Natural killer cell (primary cell): ENCODE data around the gene CYP2C19. TPM values are rescaled to one million over a fixed set of nuclear protein-coding genes. Genes with fewer than 3 reads are reported as not detected.
"Not testable (repeated sequence)": the region's sequence is repeated elsewhere in the genome, so short reads cannot be mapped to it uniquely, and the experiment has no call there.

Source experiments
- ATAC-seq, 3 donors: fragments of 150-1000 bp in 2 of 3; fragments of 200-7000 bp in 1 of 3; cut with Tn5 transposase; 1 replicate in 1 of 3; 2 replicates in 2 of 3; pipeline ENCODE4 v1.10.0; 2021; ENCODE audit warnings: mild to moderate bottlenecking in 2 of 3, moderate library complexity in 2 of 3
- DNase-seq, 2 donors: peaks; one replicate each; pipeline versions ENCODE4 v3.0.0 to v3.0.0-alpha.2; 2013 to 2021; ENCODE audit warnings: mixed read lengths in 1 of 2
- H3K27ac ChIP-seq: one replicate; pipeline ENCODE4 v1.5.1; 2013; ENCODE audit warnings: mild to moderate bottlenecking, low read length
- H3K27me3 ChIP-seq: one replicate; pipeline ENCODE4 v1.6.1; 2013; ENCODE audit warnings: low read length; ENCODE audit not compliant: control insufficient read depth, insufficient read depth
- H3K36me3 ChIP-seq: one replicate; pipeline ENCODE4 v1.6.1; 2013; ENCODE audit warnings: low read length; ENCODE audit not compliant: control insufficient read depth, insufficient read depth
- H3K4me1 ChIP-seq: one replicate; pipeline ENCODE4 v1.6.1; 2013; ENCODE audit warnings: low read length; ENCODE audit not compliant: control insufficient read depth, insufficient read depth
- H3K4me3 ChIP-seq: one replicate; pipeline ENCODE4 v1.5.1; 2013; ENCODE audit warnings: low read length
- H3K9me3 ChIP-seq: one replicate; pipeline ENCODE4 v1.6.1; 2013; ENCODE audit warnings: low read length; ENCODE audit not compliant: control insufficient read depth, insufficient read depth
- H3K27ac Mint-ChIP-seq, 2 donors: one replicate each; pipeline ENCODE4 v1.8.0; 2022; ENCODE audit warnings: mild to moderate bottlenecking in 2 of 2, mixed read lengths in 2 of 2, moderate library complexity in 1 of 2
- H3K27me3 Mint-ChIP-seq, 2 donors: one replicate each; pipeline ENCODE4 v1.8.0; 2022; ENCODE audit warnings: low read depth in 2 of 2, mixed read lengths in 2 of 2
- H3K36me3 Mint-ChIP-seq: one replicate; pipeline ENCODE4 v1.8.0; 2022; ENCODE audit warnings: mixed read lengths
- H3K4me1 Mint-ChIP-seq, 2 donors: one replicate each; pipeline ENCODE4 v1.8.0; 2022; ENCODE audit warnings: mixed read lengths in 2 of 2
- H3K4me3 Mint-ChIP-seq: one replicate; pipeline ENCODE4 v1.8.0; 2022; ENCODE audit warnings: mild to moderate bottlenecking, moderate library complexity, mixed read lengths
- H3K9me3 Mint-ChIP-seq, 2 donors: one replicate each; pipeline ENCODE4 v1.8.0; 2022; ENCODE audit warnings: mixed read lengths in 2 of 2
- CTCF ChIP-seq: fragments of 200-600 bp; IDR thresholded peaks from one replicate; pipeline ENCODE4 v1.8.0; 2022; ENCODE audit warnings: antibody characterized with exemption
- WGBS: methylation state at CpG from one replicate; pipeline ENCODE4 v1.1.7; 2013; ENCODE audit warnings: missing lambda C conversion rate; ENCODE audit not compliant: insufficient coverage; 5-methylcytosine and 5-hydroxymethylcytosine counted together
- intact Hi-C: fragments of 100-400 bp; cut with micrococcal nuclease; formaldehyde crosslinking; loops from one replicate; pipeline ENCODE4 v1.14.2; 2022
- total RNA-seq, 4 donors: library from RNA; stranded (reverse); fragments of 120-200 nt in 1 of 4; gene quantifications; one replicate each; pipeline versions ENCODE4 v1.2.3 to v1.2.4, GENCODE V29; 2013 to 2022

The CYP2C19 gene
- total RNA-seq, 3 donors from 2014 or later (not counting 1 experiment from before 2014, with no cell fraction given), result not detected

- TF ChIP-seq CTCF, result no peak
Measured at GRCh38 chr10:94803307-94803706, 40.8 kb downstream of the CYP2C19 start.

GRCh38 chr10:94830025-94830424 lies 67.5 kb downstream of the CYP2C19 start:
- ATAC-seq, intact Hi-C loops, H3K27ac Mint-ChIP-seq, H3K27me3 Mint-ChIP-seq, H3K4me1 Mint-ChIP-seq, H3K4me3 ChIP-seq, H3K27ac ChIP-seq, H3K9me3 ChIP-seq, H3K36me3 Mint-ChIP-seq, DNase-seq, H3K4me3 Mint-ChIP-seq, H3K27me3 ChIP-seq, H3K4me1 ChIP-seq, H3K36me3 ChIP-seq: not testable (repeated sequence)
- 87% methylated on average over 4 of the region's 13 CpGs for WGBS
- peaks cover 10 to 19% of the 10 kb centered on the region in 2 donors for H3K9me3 Mint-ChIP-seq

More at GRCh38 chr10:94803307-94803706, 40.8 kb downstream of the CYP2C19 start:
- no peak overlapping the region for H3K4me3 ChIP-seq
- no peaks in the 10 kb centered on the region for H3K27me3 Mint-ChIP-seq
- no peak overlapping the region for H3K27ac Mint-ChIP-seq
- DNase-seq (no peak), ATAC-seq (no peak)
- WGBS, result 78% methylated on average over 1 of the region's 1 CpG
- H3K27ac ChIP-seq, result no peak overlapping the region
- H3K4me1 ChIP-seq, result no peaks in the 10 kb centered on the region
- intact Hi-C loops, result no loop called here
- H3K4me1 Mint-ChIP-seq, result no peaks in the 10 kb centered on the region
- no peaks in the 10 kb centered on the region for H3K36me3 ChIP-seq
- no peaks in the 10 kb centered on the region for H3K27me3 ChIP-seq
- no peak overlapping the region for H3K4me3 Mint-ChIP-seq
- peaks cover 21 to 26% of the 10 kb centered on the region in 2 donors for H3K9me3 Mint-ChIP-seq
- no peaks in the 10 kb centered on the region for H3K36me3 Mint-ChIP-seq
- no peaks in the 10 kb centered on the region for H3K9me3 ChIP-seq

- H3K4me1 Mint-ChIP-seq, result no peaks in the 10 kb centered on the region
- DNase-seq, result no peak
- no peaks in the 10 kb centered on the region for H3K4me1 ChIP-seq
- no peak overlapping the region for H3K27ac ChIP-seq
- no peaks in the 10 kb centered on the region for H3K27me3 ChIP-seq
- H3K36me3 ChIP-seq, result no peaks in the 10 kb centered on the region
- no peak overlapping the region for H3K4me3 Mint-ChIP-seq
- no CpG with 5 or more reads among the region's 1 CpG for WGBS
- no peaks in the 10 kb centered on the region for H3K9me3 ChIP-seq
- no peak for ATAC-seq
- peaks cover 7% of the 10 kb centered on the region for H3K36me3 Mint-ChIP-seq
- no peak for TF ChIP-seq CTCF
- no peak overlapping the region for H3K27ac Mint-ChIP-seq
- H3K4me3 ChIP-seq, result no peak overlapping the region
- no peaks in the 10 kb centered on the region for H3K27me3 Mint-ChIP-seq
- peaks cover 8 to 12% of the 10 kb centered on the region in 2 donors for H3K9me3 Mint-ChIP-seq
- intact Hi-C loops, result no loop called here
Measured at GRCh38 chr10:94846204-94846603, 83.7 kb downstream of the CYP2C19 start.

- no peaks in the 10 kb centered on the region for H3K4me1 Mint-ChIP-seq
- no peak overlapping the region for H3K4me3 ChIP-seq
- H3K27me3 Mint-ChIP-seq, result no peaks in the 10 kb centered on the region
- no peaks in the 10 kb centered on the region for H3K4me1 ChIP-seq
- TF ChIP-seq CTCF, result no peak
- H3K9me3 Mint-ChIP-seq, result peaks cover 3 to 13% of the 10 kb centered on the region in 2 donors
- ATAC-seq (no peak), DNase-seq (no peak)
- no peaks in the 10 kb centered on the region for H3K36me3 Mint-ChIP-seq
- intact Hi-C loops, result no loop called here
- WGBS, result 17% methylated on average over 1 of the region's 1 CpG
- no peaks in the 10 kb centered on the region for H3K36me3 ChIP-seq
- no peak overlapping the region for H3K27ac Mint-ChIP-seq
- no peaks in the 10 kb centered on the region for H3K9me3 ChIP-seq
- H3K27me3 ChIP-seq, result no peaks in the 10 kb centered on the region
- no peak overlapping the region for H3K4me3 Mint-ChIP-seq
- no peak overlapping the region for H3K27ac ChIP-seq
Measured at GRCh38 chr10:94850766-94851165, 88.3 kb downstream of the CYP2C19 start.
